Hepatocyte (in vitro differentiated cells): Measurements from ENCODE around the gene TNFAIP8L2.

Experiments
- EZH2 ChIP-seq: fragments of 200-600 bp; sonication (generic); IDR thresholded peaks from 2 replicates; pipeline ENCODE4 v1.6.1; 2016; ENCODE audit warnings: antibody characterized with exemption, mild to moderate bottlenecking, borderline replicate concordance
- EZH2phosphoT487 ChIP-seq: fragments of 200-600 bp; sonication (generic); IDR thresholded peaks from one replicate; pipeline ENCODE4 v1.6.1; 2018; ENCODE audit warnings: antibody characterized with exemption, mild to moderate bottlenecking, low read depth, moderate library complexity; ENCODE audit not compliant: unreplicated experiment, severe bottlenecking
- TF ChIP-seq, protein P1 (sequence below): fragments of 200-600 bp; sonication (generic); IDR thresholded peaks from 2 replicates; pipeline ENCODE4 v1.5.1; 2016; ENCODE audit warnings: antibody characterized with exemption, mild to moderate bottlenecking; ENCODE audit not compliant: poor library complexity

DNA sequence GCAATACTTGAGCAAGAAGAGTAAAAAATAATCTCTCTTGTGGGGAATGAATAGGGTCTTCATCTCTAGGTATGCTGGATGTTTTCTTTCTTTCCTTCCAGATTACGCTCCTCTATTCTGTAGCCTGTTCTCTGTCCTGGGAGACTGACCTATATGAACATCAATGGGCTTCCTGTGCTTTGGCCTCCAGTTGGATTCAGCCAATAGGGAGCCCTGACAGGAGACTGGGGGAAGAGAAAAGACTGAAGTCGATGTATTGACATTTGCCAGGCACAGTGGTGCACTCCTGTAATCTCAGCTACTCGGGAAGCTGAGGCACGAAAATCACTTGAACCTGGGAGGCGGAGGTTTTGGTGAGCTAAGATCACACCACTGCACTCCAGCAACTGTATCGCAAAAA lies 27.6 kb upstream of the TNFAIP8L2 start:
- TF ChIP-seq, protein P1, sequence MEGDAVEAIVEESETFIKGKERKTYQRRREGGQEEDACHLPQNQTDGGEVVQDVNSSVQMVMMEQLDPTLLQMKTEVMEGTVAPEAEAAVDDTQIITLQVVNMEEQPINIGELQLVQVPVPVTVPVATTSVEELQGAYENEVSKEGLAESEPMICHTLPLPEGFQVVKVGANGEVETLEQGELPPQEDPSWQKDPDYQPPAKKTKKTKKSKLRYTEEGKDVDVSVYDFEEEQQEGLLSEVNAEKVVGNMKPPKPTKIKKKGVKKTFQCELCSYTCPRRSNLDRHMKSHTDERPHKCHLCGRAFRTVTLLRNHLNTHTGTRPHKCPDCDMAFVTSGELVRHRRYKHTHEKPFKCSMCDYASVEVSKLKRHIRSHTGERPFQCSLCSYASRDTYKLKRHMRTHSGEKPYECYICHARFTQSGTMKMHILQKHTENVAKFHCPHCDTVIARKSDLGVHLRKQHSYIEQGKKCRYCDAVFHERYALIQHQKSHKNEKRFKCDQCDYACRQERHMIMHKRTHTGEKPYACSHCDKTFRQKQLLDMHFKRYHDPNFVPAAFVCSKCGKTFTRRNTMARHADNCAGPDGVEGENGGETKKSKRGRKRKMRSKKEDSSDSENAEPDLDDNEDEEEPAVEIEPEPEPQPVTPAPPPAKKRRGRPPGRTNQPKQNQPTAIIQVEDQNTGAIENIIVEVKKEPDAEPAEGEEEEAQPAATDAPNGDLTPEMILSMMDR = no peak
- TF ChIP-seq EZH2phosphoT487 (no peak), EZH2 (no peak)
